GF-D8 (cell line): ENCODE measurements around the gene SERPINB6.
"Not testable (repeated sequence)": the region's sequence is repeated elsewhere in the genome, so short reads cannot be mapped to it uniquely, and the experiment has no call there.

ENCODE experiments used
- DNase-seq: peaks from one replicate; lab custom pipeline; 2025; lab: John Stamatoyannopoulos, UW

Gene SERPINB6

DNA sequence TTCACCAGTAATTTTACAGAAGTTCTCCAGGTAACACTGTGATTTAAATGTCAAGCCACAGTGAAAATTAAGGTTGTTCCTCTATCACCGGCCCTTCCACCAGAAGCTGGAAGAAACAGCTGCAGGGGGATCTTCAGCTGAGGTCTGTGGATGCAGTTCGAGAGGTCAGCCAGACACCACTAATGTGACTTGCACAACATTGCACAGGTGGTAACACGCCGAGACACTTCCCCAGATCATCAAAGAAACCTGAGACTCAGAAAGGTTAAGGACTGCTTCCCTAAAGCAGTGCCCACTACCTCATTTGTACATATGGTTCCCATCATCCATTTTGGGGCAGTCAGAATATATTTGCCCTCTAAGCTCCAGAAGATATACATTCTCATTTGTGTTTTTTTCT lies 60.2 kb downstream of the SERPINB6 start:
- DNase-seq: no peak

DNA sequence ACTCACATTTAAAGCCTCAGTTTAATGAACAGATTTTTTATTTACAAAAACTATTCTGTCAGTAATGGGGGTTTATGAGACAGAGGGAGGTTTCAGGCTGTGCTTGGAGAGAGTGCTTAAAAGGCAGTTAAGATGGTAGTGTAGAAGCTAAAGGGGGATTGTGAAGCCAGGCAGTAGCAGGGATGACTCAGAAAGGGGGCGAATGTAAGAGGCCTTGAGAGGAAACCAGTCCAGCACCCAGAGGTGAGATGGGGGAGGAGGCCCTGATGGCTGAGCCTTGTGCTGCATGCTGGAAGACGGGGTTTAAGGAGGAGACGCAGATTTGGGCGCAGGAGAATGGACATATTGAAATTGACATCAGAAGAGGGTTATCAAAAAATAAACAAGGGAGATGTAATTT lies 61.6 kb downstream of the SERPINB6 start:
- DNase-seq: no peak

DNA sequence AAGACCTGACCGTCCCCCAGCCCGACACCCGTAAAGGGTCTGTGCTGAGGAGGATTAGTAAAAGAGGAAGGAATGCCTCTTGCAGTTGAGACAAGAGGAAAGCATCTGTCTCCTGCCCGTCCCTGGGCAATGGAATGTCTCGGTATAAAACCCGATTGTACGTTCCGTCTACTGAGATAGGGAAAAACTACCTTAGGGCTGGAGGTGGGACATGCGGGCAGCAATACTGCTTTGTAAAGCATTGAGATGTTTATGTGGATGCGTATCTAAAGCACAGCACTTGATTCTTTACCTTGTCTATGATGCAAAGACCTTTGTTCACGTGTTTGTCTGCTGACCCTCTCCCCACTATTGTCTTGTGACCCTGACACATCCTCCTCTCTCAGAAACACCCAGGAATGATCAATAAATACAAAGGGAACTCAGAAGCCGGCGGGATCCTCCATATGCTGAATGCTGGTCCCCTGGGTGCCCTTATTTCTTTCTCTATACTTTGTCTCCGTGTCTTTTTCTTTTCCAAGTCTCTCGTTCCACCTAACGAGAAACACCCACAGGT lies 62.2 kb downstream of the SERPINB6 start:
- DNase-seq: not testable (repeated sequence)

DNA sequence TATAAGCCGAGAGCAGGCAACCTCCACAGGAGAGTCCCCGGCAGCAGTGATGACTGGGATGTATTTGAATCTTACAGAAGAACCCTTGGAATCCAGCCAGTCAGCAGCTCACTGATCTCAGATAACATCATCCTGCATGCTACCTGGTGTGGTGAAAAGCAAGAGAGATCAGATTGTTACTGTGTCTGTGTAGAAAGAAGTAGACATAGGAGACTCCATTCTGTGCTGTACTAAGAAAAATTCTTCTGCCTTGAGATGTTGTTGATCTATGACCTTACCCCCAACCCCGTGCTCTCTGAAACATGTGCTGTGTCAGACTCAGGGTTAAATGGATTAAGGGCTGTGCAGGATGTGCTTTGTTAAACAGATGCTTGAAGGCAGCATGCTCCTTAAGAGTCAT lies 62.9 kb downstream of the SERPINB6 start:
- not testable (repeated sequence) for DNase-seq

DNA sequence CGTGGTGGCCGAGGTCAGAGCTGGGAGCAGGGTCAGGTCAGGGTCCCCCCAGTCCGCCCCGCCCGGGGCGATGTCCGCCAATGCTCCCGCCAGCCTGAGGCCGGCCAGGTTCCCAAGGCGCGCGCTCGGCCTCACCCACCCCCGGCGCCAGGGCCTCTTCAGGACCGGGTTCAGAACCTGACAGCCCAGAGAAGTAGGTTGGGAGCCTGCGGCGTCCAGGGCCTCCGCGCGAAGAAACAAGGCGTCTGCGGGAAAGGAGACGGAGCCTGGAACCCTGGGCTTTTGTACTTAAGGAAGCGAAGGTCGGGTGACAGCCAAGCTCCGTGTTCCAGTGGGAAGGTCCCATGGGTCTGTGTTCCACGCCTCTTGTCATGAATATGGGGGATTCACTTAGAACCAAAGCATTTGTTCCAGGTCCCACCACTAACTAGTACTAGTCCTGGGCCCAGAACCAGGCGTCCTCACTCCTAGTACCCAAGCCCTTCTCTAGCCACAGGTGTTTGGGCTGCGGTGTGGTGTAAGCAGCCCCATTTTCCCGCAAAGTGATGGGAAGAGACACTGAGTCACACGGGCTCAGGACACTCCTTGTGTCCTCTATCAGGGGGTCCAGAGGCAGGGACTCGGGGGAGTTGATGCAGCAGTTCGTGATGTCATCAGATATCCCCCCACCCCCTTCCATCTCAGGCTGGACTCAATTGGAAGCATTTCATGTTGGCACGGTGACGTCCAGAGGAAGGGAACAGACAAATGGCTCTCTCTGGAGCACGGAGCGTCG lies 67.8 kb downstream of the SERPINB6 start:
- not testable (repeated sequence) for DNase-seq

DNA sequence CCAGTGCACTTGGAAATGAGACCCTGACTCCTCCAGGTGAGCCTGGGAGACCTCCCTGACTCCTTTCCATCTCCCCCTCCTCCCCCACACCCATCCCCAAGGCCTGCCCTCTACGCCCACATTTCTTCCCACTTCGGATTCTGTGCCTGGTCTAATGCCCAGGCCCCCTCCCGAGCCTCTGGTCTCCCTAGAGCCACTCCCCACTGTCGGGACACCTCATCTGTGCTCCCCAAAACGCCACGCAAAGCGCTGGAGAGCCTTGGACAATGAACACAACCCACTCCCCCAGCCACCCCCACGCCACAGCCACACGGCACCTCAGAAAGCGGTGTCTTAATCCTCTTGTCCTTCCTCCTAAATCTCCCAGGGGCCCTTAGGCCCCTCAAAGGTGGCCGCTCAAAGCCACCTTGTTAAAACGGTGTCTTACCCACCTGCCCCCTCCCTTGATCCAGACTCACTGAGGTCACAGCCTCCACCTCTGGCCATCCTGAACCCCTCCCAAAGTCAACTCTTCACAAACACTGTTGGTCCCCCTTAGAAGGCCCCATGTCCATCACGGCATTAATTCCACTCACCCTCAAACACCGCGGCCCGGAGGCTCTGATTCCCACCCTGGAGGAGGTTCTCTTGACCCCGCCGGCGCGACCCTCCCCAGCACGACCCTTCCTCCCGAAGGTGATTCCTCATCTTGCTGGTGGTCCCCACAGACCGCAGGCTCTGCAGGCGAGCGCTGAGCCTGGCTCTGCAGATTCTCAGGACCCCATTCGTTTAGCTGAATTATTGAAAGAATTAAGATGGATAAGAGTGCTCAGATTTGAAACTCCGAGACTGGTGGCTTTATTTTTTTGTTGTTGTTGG lies 69.5 kb downstream of the SERPINB6 start:
- not testable (repeated sequence) for DNase-seq

DNA sequence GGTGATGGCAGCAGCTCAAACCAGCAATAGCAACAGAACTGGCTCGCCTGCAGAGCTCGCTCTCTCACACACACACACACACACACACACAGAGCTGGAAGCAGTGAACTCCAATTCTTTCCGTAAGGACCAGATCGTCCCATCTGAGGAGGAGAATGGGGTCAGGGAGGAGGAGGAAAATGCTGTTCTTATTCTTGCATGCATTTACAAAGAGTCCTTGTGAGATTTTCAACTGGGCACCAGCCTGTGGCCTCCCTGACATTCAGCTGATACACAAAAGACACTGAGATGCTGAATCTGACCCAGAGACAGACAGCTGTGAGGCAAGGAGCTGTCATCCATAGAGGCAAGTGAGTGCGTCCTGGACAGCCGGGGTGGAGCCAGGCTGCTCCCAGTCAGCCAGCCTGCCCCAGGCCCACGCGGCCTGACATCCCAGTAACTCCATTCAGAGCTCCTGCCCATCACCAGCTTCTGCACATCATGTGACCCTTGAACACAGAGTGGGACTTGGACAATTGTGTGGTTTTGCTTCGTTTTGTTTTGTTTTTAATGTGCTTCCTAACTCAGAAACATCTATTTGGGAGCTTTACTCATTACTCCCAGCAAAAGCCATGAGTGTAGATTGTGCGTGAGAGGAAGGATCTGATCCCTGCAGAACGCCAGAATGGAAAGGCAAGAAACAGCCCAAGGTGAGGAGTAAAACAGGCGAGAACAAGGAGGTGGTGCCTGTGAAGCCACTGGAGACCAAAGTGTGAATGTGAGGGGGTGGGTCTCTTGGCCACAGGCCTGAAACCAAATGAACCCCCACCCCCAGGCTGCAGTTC lies 70.3 kb downstream of the SERPINB6 start:
- DNase-seq: no peak

DNA sequence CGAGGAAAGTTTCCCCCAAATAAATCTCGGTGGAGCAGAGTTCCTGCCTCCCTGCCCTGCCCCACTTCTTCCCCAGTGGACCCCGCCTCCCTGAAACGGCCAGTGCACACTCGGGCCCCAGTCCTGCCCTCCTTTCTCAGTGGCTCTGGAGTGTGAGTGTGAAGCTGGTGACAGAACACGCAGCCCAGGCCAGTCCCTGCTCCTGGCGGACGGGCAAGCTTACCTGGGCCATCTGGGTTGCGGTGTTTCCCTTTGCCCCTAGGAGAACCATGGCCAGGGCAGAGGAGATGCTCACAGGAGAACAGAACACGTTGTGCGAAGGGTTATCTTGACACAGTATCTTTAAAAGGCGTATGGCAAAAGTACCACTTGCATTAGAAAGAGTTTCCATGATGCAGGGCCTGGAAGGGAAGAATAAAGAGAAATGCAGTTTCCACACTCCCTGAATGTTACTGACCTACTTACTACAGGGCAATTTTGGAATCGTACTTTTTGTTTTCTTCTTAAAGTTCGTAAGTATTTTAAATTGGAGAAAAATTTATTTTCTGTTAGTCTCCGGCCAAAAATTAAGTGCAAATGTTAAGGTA lies 71.1 kb downstream of the SERPINB6 start:
- no peak for DNase-seq

DNA sequence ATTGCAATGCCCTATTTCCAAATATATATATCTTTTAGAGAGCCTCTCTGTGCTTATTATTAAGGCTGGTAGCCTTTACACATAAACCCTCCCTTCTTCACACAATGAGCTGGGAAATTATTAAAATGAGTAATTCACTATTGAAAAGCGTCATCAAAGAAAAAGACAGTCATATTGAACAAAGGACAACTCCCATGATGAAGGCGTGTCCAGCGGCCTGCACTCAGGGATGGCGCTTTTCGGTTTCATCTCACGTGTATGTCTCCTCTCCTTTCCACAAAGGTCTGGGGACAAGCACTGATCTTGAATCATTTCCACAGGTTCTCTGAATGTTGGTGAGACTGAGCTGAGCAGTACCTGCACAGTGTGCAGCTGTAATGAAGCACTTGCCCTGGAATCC lies 71.8 kb downstream of the SERPINB6 start:
- DNase-seq: no peak
